MCF 10A (cell line): ENCODE results near the gene IRF4. TPM values are rescaled to one million over a fixed set of nuclear protein-coding genes. Genes with fewer than 3 reads are reported as not detected.

Experiments
- BruUV-seq: library from RNA; stranded (reverse); fragments of 400-500 nt; replicated peaks from 2 replicates; lab custom pipeline; 2021; lab: Mats Ljungman, UMichigan
- CTCF ChIA-PET: fragments of 300-600 bp; sonication (Branson Sonifier 250); formaldehyde crosslinking; extraction: SDS; loops from one replicate; lab custom pipeline; 2021; ENCODE audit warnings: antibody characterized with exemption, inconsistent platforms; lab: Yijun Ruan, JAX
- POLR2A ChIA-PET: fragments of 300-600, 350-650 bp; sonication (Branson Sonifier 250); formaldehyde crosslinking; extraction: SDS; loops from one replicate; lab custom pipeline; 2020; ENCODE audit warnings: antibody characterized with exemption, inconsistent platforms; lab: Yijun Ruan, JAX
- DNase-seq: peaks from one replicate; pipeline ENCODE4 v3.0.0-alpha.2; 2018; ENCODE audit not compliant: unreplicated experiment
- H3K27ac Mint-ChIP-seq: one replicate; pipeline ENCODE4 v1.8.0; 2022; ENCODE audit warnings: mild to moderate bottlenecking, low read depth, mixed read lengths; ENCODE audit not compliant: unreplicated experiment
- H3K27me3 Mint-ChIP-seq: one replicate; pipeline ENCODE4 v1.8.0; 2022; ENCODE audit warnings: mixed read lengths; ENCODE audit not compliant: insufficient read depth, unreplicated experiment
- H3K36me3 Mint-ChIP-seq: one replicate; pipeline ENCODE4 v1.8.0; 2022; ENCODE audit warnings: mild to moderate bottlenecking, moderate library complexity, mixed read lengths; ENCODE audit not compliant: insufficient read depth, unreplicated experiment
- H3K4me1 Mint-ChIP-seq: one replicate; pipeline ENCODE4 v1.8.0; 2022; ENCODE audit warnings: mixed read lengths; ENCODE audit not compliant: insufficient read depth, unreplicated experiment
- H3K4me3 Mint-ChIP-seq: one replicate; pipeline ENCODE4 v1.8.0; 2022; ENCODE audit warnings: mild to moderate bottlenecking, moderate library complexity, mixed read lengths; ENCODE audit not compliant: unreplicated experiment
- H3K9me3 Mint-ChIP-seq: one replicate; pipeline ENCODE4 v1.8.0; 2022; ENCODE audit warnings: mixed read lengths; ENCODE audit not compliant: unreplicated experiment
- intact Hi-C: fragments of 100-400 bp; cut with micrococcal nuclease; formaldehyde crosslinking; loops from 2 replicates; pipeline ENCODE4 v1.14.1; 2022
- total RNA-seq: library from RNA; stranded (reverse); gene quantifications from 2 replicates; pipeline ENCODE4 v1.2.3, GENCODE V29; 2022
- TF ChIP-seq, protein P1 (sequence below): fragments of 200-600 bp; IDR thresholded peaks from one replicate; pipeline ENCODE4 v1.8.0; 2022; ENCODE audit warnings: antibody characterized with exemption, mild to moderate bottlenecking; ENCODE audit not compliant: unreplicated experiment

The IRF4 gene
- total RNA-seq, 1 experiment from 2014 or later: not detected

- TF ChIP-seq, protein P1, sequence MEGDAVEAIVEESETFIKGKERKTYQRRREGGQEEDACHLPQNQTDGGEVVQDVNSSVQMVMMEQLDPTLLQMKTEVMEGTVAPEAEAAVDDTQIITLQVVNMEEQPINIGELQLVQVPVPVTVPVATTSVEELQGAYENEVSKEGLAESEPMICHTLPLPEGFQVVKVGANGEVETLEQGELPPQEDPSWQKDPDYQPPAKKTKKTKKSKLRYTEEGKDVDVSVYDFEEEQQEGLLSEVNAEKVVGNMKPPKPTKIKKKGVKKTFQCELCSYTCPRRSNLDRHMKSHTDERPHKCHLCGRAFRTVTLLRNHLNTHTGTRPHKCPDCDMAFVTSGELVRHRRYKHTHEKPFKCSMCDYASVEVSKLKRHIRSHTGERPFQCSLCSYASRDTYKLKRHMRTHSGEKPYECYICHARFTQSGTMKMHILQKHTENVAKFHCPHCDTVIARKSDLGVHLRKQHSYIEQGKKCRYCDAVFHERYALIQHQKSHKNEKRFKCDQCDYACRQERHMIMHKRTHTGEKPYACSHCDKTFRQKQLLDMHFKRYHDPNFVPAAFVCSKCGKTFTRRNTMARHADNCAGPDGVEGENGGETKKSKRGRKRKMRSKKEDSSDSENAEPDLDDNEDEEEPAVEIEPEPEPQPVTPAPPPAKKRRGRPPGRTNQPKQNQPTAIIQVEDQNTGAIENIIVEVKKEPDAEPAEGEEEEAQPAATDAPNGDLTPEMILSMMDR: no peak
- no peaks in the 10 kb centered on the region for H3K9me3 Mint-ChIP-seq
- H3K4me1 Mint-ChIP-seq: peaks cover 19% of the 10 kb centered on the region
- ChIA-PET POLR2A (interaction anchor here (0.6 to 1.6 kb wide), 7 partner anchors 12 to 194 kb away, joined by 3 read pairs; no protein-coding TSS in a partner anchor), CTCF (interaction anchor here (0.5 to 0.6 kb wide), 2 partner anchors 127 to 166 kb away, joined by 3 to 4 read pairs; no protein-coding TSS in a partner anchor)
- H3K4me3 Mint-ChIP-seq: no peak overlapping the region
- peak; percentile 52 for DNase-seq
- H3K27me3 Mint-ChIP-seq: no peaks in the 10 kb centered on the region
- intact Hi-C loops: loop anchor here (10.0 kb wide), 1 partner anchor 88 kb away; the partner anchor contains the start of gene DUSP22
- no peak overlapping the region for H3K27ac Mint-ChIP-seq
- no peaks in the 10 kb centered on the region for H3K36me3 Mint-ChIP-seq
- no TSS peak for BruUV-seq
Measured at GRCh38 chr6:382883-383810, 8.4 kb upstream of the IRF4 start.

- DNase-seq: no peak
- ChIA-PET POLR2A (interaction anchor here (0.7 to 1.6 kb wide), 6 partner anchors 11 to 195 kb away, joined by 3 read pairs; no protein-coding TSS in a partner anchor), CTCF (interaction anchor here (0.5 kb wide), 1 partner anchor 128 kb away, joined by 3 read pairs; no protein-coding TSS in a partner anchor)
- Mint-ChIP-seq H3K4me1 (peaks cover 26% of the 10 kb centered on the region), H3K9me3 (no peaks in the 10 kb centered on the region), H3K36me3 (no peaks in the 10 kb centered on the region), H3K27ac (no peak overlapping the region), H3K27me3 (no peaks in the 10 kb centered on the region), H3K4me3 (no peak overlapping the region)
- no TSS peak for BruUV-seq
- intact Hi-C loops: loop anchor here (10.0 kb wide), 1 partner anchor 89 kb away; the partner anchor contains the start of gene DUSP22
- TF ChIP-seq, protein P1: no peak
Measured at GRCh38 chr6:383856-384255, 7.7 kb upstream of the IRF4 start.

DNA sequence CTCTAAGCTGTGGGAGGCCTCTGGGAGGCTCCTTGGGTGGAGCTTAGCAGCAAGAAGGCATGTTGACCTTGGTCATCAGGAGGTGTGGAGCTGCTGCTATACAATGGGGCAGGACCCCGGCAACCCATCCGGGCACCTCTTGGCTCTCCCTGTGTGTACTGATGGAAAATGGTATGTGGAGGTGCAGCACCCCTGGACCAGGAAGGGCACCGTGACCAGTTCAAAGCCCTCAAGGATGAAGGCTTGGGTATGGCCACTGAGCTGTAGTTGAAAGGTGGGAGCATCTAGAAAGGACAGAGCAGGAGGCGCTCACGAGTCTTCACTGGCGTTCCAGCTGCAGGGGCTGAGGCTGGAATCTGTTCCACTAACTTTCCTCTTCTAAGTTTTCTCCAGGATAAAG is 6.7 kb upstream of the IRF4 start:
- H3K4me1 Mint-ChIP-seq: peaks cover 27% of the 10 kb centered on the region
- POLR2A ChIA-PET: no interaction called here
- H3K27ac Mint-ChIP-seq: no peak overlapping the region
- no peak for DNase-seq
- H3K36me3 Mint-ChIP-seq: no peaks in the 10 kb centered on the region
- intact Hi-C loops: loop anchor here (10.0 kb wide), 1 partner anchor 90 kb away; the partner anchor contains the start of gene DUSP22
- no peaks in the 10 kb centered on the region for H3K9me3 Mint-ChIP-seq
- BruUV-seq: no TSS peak
- CTCF ChIA-PET: no interaction called here
- no peaks in the 10 kb centered on the region for H3K27me3 Mint-ChIP-seq
- TF ChIP-seq, protein P1: no peak
- H3K4me3 Mint-ChIP-seq: no peak overlapping the region

GRCh38 chr6:385614-386013 is 5.9 kb upstream of the IRF4 start:
- TF ChIP-seq, protein P1: no peak
- Mint-ChIP-seq H3K27me3 (no peaks in the 10 kb centered on the region), H3K27ac (no peak overlapping the region), H3K9me3 (no peaks in the 10 kb centered on the region), H3K4me3 (no peak overlapping the region), H3K36me3 (no peaks in the 10 kb centered on the region), H3K4me1 (peaks cover 27% of the 10 kb centered on the region)
- intact Hi-C loops: loop anchor here (10.0 kb wide), 1 partner anchor 91 kb away; the partner anchor contains the start of gene DUSP22
- ChIA-PET POLR2A (no interaction called here), CTCF (no interaction called here)
- DNase-seq: no peak
- no TSS peak for BruUV-seq
